HEK293T (cell line): ENCODE measurements around the gene ZBTB47.

Experiments
- CTCF ChIA-PET: fragments of 350-600 bp; formaldehyde crosslinking; extraction: SDS; loops from one replicate; lab custom pipeline; 2021; ENCODE audit warnings: antibody characterized with exemption, inconsistent platforms; lab: Yijun Ruan, JAX
- POLR2A ChIA-PET: fragments of 350-600 bp; formaldehyde crosslinking; extraction: SDS; loops from one replicate; lab custom pipeline; 2020; ENCODE audit warnings: antibody characterized with exemption, inconsistent platforms; lab: Yijun Ruan, JAX
- DNase-seq: peaks from one replicate; pipeline ENCODE4 v3.0.0; 2012; ENCODE audit warnings: mixed read lengths; ENCODE audit errors: extremely low spot score
- ARNT ChIP-seq: fragments of 450-650 bp; IDR thresholded peaks from 2 replicates; pipeline ENCODE4 v1.6.1; 2017; ENCODE audit warnings: mild to moderate bottlenecking
- BHLHE40 ChIP-seq: fragments of 450-650 bp; IDR thresholded peaks from 2 replicates; pipeline ENCODE4 v1.6.1; 2016; ENCODE audit warnings: mild to moderate bottlenecking, moderate library complexity, borderline replicate concordance
- CTBP1 ChIP-seq: fragments of 450-650 bp; IDR thresholded peaks from 2 replicates; pipeline ENCODE4 v1.6.1; 2016; ENCODE audit warnings: borderline replicate concordance
- ELF4 ChIP-seq: fragments of 450-650 bp; IDR thresholded peaks from 2 replicates; pipeline ENCODE4 v1.6.1; 2017; ENCODE audit warnings: antibody characterized with exemption
- FOXA1 ChIP-seq: fragments of 450-650 bp; IDR thresholded peaks from 2 replicates; pipeline ENCODE4 v1.6.1; 2016; ENCODE audit warnings: mild to moderate bottlenecking
- FOXK2 ChIP-seq: fragments of 450-650 bp; IDR thresholded peaks from 2 replicates; pipeline ENCODE4 v1.6.1; 2016; ENCODE audit warnings: mild to moderate bottlenecking
- FOXM1 ChIP-seq: fragments of 450-650 bp; IDR thresholded peaks from 2 replicates; pipeline ENCODE4 v1.6.1; 2017; ENCODE audit warnings: mild to moderate bottlenecking, borderline replicate concordance
- HDGF ChIP-seq: fragments of 450-650 bp; IDR thresholded peaks from 2 replicates; pipeline ENCODE4 v1.6.1; 2017; ENCODE audit warnings: antibody characterized with exemption, borderline replicate concordance
- L3MBTL2 ChIP-seq: fragments of 450-650 bp; conservative IDR thresholded peaks from 2 replicates; pipeline ENCODE4 v1.6.1; 2016; ENCODE audit warnings: mild to moderate bottlenecking
- LEF1 ChIP-seq: fragments of 450-650 bp; IDR thresholded peaks from 2 replicates; pipeline ENCODE4 v1.6.1; 2017; ENCODE audit warnings: mild to moderate bottlenecking, borderline replicate concordance
- NFRKB ChIP-seq: fragments of 450-650 bp; IDR thresholded peaks from 2 replicates; pipeline ENCODE4 v1.6.1; 2016; ENCODE audit warnings: mild to moderate bottlenecking, moderate library complexity
- SP1 ChIP-seq: fragments of 450-650 bp; IDR thresholded peaks from 2 replicates; pipeline ENCODE4 v1.6.1; 2017
- SUZ12 ChIP-seq: fragments of 450-650 bp; IDR thresholded peaks from 2 replicates; pipeline ENCODE4 v1.6.1; 2016; ENCODE audit warnings: mild to moderate bottlenecking
- TARDBP ChIP-seq: fragments of 450-650 bp; IDR thresholded peaks from 2 replicates; pipeline ENCODE4 v1.6.1; 2016
- ZNF384 ChIP-seq: fragments of 450-650 bp; IDR thresholded peaks from 2 replicates; pipeline ENCODE4 v1.6.1; 2016
- TF ChIP-seq, protein P1 (sequence below): fragments of 450-650 bp; IDR thresholded peaks from 2 replicates; pipeline ENCODE4 v1.6.1; 2016

The ZBTB47 gene

DNA sequence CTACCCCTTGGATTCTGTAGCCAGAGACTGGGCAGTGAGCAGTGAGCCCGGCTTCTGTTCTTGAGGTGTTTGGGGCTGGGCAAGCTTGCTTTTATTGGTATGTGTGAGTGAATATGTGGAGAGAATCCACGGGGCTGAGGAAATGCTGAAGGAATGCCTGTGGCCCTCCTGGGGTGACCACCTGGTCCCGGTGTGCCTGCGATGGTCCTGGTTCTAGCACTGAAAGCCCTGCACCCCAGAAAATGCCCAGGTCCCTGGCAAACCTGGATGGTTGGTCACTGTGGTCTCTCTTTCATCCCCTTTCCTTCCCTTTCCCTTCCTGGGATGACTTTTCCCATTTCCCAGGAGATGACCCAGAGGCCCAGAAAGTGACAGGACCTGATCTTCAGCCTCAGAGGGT is 4.2 kb downstream of the ZBTB47 start:
- no peak for DNase-seq
- ChIA-PET CTCF (no interaction called here), POLR2A (no interaction called here)
- no peak for TF ChIP-seq SUZ12
- TF ChIP-seq BHLHE40 = no peak
- TF ChIP-seq NFRKB = no peak
- TF ChIP-seq ARNT = no peak
- no peak for TF ChIP-seq LEF1
- TF ChIP-seq SP1 = no peak
- TF ChIP-seq FOXK2 = no peak
- no peak for TF ChIP-seq ELF4
- TF ChIP-seq, protein P1, sequence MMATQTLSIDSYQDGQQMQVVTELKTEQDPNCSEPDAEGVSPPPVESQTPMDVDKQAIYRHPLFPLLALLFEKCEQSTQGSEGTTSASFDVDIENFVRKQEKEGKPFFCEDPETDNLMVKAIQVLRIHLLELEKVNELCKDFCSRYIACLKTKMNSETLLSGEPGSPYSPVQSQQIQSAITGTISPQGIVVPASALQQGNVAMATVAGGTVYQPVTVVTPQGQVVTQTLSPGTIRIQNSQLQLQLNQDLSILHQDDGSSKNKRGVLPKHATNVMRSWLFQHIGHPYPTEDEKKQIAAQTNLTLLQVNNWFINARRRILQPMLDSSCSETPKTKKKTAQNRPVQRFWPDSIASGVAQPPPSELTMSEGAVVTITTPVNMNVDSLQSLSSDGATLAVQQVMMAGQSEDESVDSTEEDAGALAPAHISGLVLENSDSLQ = no peak
- no peak for TF ChIP-seq FOXM1
- no peak for TF ChIP-seq HDGF
- no peak for TF ChIP-seq CTBP1

DNA sequence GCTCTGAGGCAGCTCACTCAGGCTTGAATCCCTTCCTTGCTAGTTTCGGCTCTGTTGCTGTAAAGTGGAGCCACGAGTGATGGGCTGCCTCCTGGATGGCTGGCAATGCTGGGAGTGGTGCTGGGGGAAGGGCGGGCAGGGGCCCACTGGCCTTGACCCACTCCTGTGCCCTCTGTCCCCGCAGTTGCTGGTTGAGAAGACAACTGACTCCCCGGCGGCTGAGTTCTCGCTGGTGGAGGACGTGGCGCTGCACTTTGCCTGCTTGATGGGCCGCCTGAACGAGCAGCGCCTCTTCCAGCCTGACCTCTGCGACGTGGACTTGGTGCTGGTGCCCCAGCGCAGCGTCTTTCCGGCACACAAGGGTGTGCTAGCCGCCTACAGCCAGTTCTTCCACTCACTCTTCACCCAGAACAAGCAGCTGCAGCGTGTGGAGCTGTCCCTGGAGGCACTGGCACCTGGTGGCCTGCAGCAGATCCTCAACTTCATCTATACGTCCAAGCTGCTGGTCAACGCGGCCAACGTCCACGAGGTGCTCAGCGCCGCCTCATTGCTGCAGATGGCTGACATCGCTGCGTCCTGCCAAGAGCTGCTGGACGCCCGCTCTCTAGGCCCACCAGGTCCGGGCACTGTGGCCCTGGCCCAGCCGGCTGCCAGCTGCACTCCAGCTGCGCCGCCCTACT is 4.7 kb downstream of the ZBTB47 start:
- ChIA-PET POLR2A (no interaction called here), CTCF (no interaction called here)
- TF ChIP-seq BHLHE40 = no peak
- TF ChIP-seq NFRKB = no peak
- TF ChIP-seq ARNT = no peak
- no peak for TF ChIP-seq L3MBTL2
- no peak for TF ChIP-seq ZNF384
- TF ChIP-seq, protein P1 = no peak
- no peak for TF ChIP-seq LEF1
- no peak for TF ChIP-seq SP1
- no peak for TF ChIP-seq FOXM1
- TF ChIP-seq SUZ12 = no peak
- no peak for TF ChIP-seq FOXK2
- no peak for TF ChIP-seq ELF4
- no peak for TF ChIP-seq TARDBP
- no peak for TF ChIP-seq CTBP1
- no peak for TF ChIP-seq FOXA1
- no peak for TF ChIP-seq HDGF
- no peak for DNase-seq

GRCh38 chr3:42658771-42659390 is 5.4 kb downstream of the ZBTB47 start:
- ChIA-PET POLR2A (no interaction called here), CTCF (no interaction called here)
- TF ChIP-seq SP1 (no peak), SUZ12 (no peak), HDGF (no peak), ZNF384 (no peak), BHLHE40 (no peak), ARNT (no peak), ELF4 (no peak), L3MBTL2 (no peak), TARDBP (no peak), NFRKB (no peak), FOXA1 (no peak), LEF1 (no peak), CTBP1 (no peak), FOXM1 (no peak), FOXK2 (no peak)
- TF ChIP-seq, protein P1 = no peak
- DNase-seq = no peak

- CTCF ChIA-PET = no interaction called here
- DNase-seq = no peak
- POLR2A ChIA-PET = no interaction called here
- no peak for TF ChIP-seq LEF1
- no peak for TF ChIP-seq ELF4
- TF ChIP-seq, protein P1 = no peak
- TF ChIP-seq BHLHE40 = no peak
- no peak for TF ChIP-seq NFRKB
- TF ChIP-seq FOXM1 = no peak
- TF ChIP-seq FOXK2 = no peak
- no peak for TF ChIP-seq SP1
- TF ChIP-seq FOXA1 = no peak
- no peak for TF ChIP-seq TARDBP
- TF ChIP-seq HDGF = no peak
- TF ChIP-seq ARNT = no peak
- no peak for TF ChIP-seq L3MBTL2
- no peak for TF ChIP-seq SUZ12
Measured at GRCh38 chr3:42659451-42660130, 6.1 kb downstream of the ZBTB47 start.
